NT2/D1 (cell line): ENCODE results near the gene CHN2.

ENCODE experiments used
- SUZ12 ChIP-seq: IDR thresholded peaks from 2 replicates; pipeline ENCODE4 v1.6.1; 2011; ENCODE audit not compliant: insufficient read length, insufficient read depth; ENCODE audit errors: extremely low read depth
- YY1 ChIP-seq: IDR thresholded peaks from 2 replicates; pipeline ENCODE4 v1.6.1; 2011; ENCODE audit not compliant: insufficient read length, insufficient read depth
- ZNF274 ChIP-seq: IDR thresholded peaks from 2 replicates; pipeline ENCODE4 v1.6.1; 2011; ENCODE audit warnings: mild to moderate bottlenecking, low read depth, low read length

DNA sequence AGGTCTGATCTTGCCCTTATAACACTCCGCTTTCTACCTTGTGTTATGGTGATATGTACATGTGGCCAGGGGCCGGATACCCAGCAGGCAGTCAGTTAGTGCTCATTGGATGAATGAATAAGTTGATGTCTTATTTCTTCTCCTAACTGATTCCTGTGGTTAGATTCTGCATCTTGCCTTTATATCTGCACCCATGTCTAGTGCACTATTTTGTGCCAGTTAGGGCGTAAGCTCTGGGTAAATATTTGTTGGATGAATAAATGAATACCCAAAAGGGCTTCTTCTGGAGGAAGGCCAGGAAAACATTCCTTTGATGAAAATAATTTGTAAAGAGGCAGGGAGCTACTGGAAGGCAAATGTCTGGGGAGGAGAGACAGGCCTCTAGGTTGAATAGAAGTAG lies 148.2 kb downstream of the CHN2 start:
- TF ChIP-seq SUZ12 (no peak), ZNF274 (no peak), YY1 (no peak)
